Osteocyte (in vitro differentiated cells): Measurements from ENCODE around the gene CTNNAL1. TPM values are rescaled to one million over a fixed set of nuclear protein-coding genes. Genes with fewer than 3 reads are reported as not detected.
A peak's percentile ranks its signal among the peaks of the same experiment; 100 is the strongest.

ENCODE experiments used
- DNase-seq: peaks from one replicate; pipeline ENCODE4 v3.0.0; 2021; ENCODE audit warnings: mixed read lengths; ENCODE audit not compliant: unreplicated experiment; ENCODE audit errors: extremely low spot score
- H3K27ac Mint-ChIP-seq: one replicate; pipeline ENCODE4 v1.8.0; 2021; ENCODE audit warnings: mild to moderate bottlenecking, mixed read lengths; ENCODE audit not compliant: unreplicated experiment
- H3K27me3 Mint-ChIP-seq: one replicate; pipeline ENCODE4 v1.8.0; 2021; ENCODE audit warnings: mixed read lengths; ENCODE audit not compliant: unreplicated experiment
- H3K36me3 Mint-ChIP-seq: one replicate; pipeline ENCODE4 v1.8.0; 2021; ENCODE audit warnings: mixed read lengths; ENCODE audit not compliant: unreplicated experiment
- H3K4me1 Mint-ChIP-seq: one replicate; pipeline ENCODE4 v1.8.0; 2021; ENCODE audit warnings: mixed read lengths; ENCODE audit not compliant: unreplicated experiment
- H3K4me3 Mint-ChIP-seq: one replicate; pipeline ENCODE4 v1.8.0; 2021; ENCODE audit warnings: mild to moderate bottlenecking, moderate library complexity, mixed read lengths; ENCODE audit not compliant: unreplicated experiment
- H3K9me3 Mint-ChIP-seq: one replicate; pipeline ENCODE4 v1.8.0; 2021; ENCODE audit warnings: mixed read lengths; ENCODE audit not compliant: unreplicated experiment
- total RNA-seq: library from RNA; stranded (reverse); gene quantifications from 2 replicates; pipeline ENCODE4 v1.2.1, GENCODE V29; 2021
- TF ChIP-seq, protein P1 (sequence below): fragments of 200-600 bp; sonication (generic); IDR thresholded peaks from 2 replicates; pipeline ENCODE4 v1.5.0; 2021; ENCODE audit warnings: antibody characterized with exemption, mild to moderate bottlenecking, moderate library complexity

The CTNNAL1 gene
- total RNA-seq, 1 donor from 2014 or later: 55.4 TPM

GRCh38 chr9:109019420-109019819, 6.1 kb upstream of the CTNNAL1 start:
- no peak overlapping the region for H3K27ac Mint-ChIP-seq
- no peaks in the 10 kb centered on the region for H3K27me3 Mint-ChIP-seq
- no peak overlapping the region for H3K4me3 Mint-ChIP-seq
- TF ChIP-seq, protein P1, sequence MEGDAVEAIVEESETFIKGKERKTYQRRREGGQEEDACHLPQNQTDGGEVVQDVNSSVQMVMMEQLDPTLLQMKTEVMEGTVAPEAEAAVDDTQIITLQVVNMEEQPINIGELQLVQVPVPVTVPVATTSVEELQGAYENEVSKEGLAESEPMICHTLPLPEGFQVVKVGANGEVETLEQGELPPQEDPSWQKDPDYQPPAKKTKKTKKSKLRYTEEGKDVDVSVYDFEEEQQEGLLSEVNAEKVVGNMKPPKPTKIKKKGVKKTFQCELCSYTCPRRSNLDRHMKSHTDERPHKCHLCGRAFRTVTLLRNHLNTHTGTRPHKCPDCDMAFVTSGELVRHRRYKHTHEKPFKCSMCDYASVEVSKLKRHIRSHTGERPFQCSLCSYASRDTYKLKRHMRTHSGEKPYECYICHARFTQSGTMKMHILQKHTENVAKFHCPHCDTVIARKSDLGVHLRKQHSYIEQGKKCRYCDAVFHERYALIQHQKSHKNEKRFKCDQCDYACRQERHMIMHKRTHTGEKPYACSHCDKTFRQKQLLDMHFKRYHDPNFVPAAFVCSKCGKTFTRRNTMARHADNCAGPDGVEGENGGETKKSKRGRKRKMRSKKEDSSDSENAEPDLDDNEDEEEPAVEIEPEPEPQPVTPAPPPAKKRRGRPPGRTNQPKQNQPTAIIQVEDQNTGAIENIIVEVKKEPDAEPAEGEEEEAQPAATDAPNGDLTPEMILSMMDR: no peak
- peaks cover 17% of the 10 kb centered on the region for H3K4me1 Mint-ChIP-seq
- H3K36me3 Mint-ChIP-seq: peaks cover 13% of the 10 kb centered on the region
- H3K9me3 Mint-ChIP-seq: no peaks in the 10 kb centered on the region
- DNase-seq: no peak

GRCh38 chr9:109017493-109017892, 4.2 kb upstream of the CTNNAL1 start:
- no peak overlapping the region for H3K27ac Mint-ChIP-seq
- TF ChIP-seq, protein P1: no peak
- peaks cover 22% of the 10 kb centered on the region for H3K4me1 Mint-ChIP-seq
- no peaks in the 10 kb centered on the region for H3K27me3 Mint-ChIP-seq
- no peak overlapping the region for H3K4me3 Mint-ChIP-seq
- H3K36me3 Mint-ChIP-seq: peaks cover 11% of the 10 kb centered on the region
- no peaks in the 10 kb centered on the region for H3K9me3 Mint-ChIP-seq
- DNase-seq: no peak

GRCh38 chr9:109017061-109017460, 3.8 kb upstream of the CTNNAL1 start:
- H3K9me3 Mint-ChIP-seq: no peaks in the 10 kb centered on the region
- no peak overlapping the region for H3K27ac Mint-ChIP-seq
- TF ChIP-seq, protein P1: no peak
- H3K4me1 Mint-ChIP-seq: peaks cover 23% of the 10 kb centered on the region
- no peak overlapping the region for H3K4me3 Mint-ChIP-seq
- peaks cover 11% of the 10 kb centered on the region for H3K36me3 Mint-ChIP-seq
- DNase-seq: no peak
- no peaks in the 10 kb centered on the region for H3K27me3 Mint-ChIP-seq

- no peaks in the 10 kb centered on the region for H3K27me3 Mint-ChIP-seq
- H3K9me3 Mint-ChIP-seq: no peaks in the 10 kb centered on the region
- H3K36me3 Mint-ChIP-seq: peaks cover 11% of the 10 kb centered on the region
- DNase-seq: no peak
- peaks cover 32% of the 10 kb centered on the region for H3K4me1 Mint-ChIP-seq
- no peak overlapping the region for H3K4me3 Mint-ChIP-seq
- TF ChIP-seq, protein P1: no peak
- no peak overlapping the region for H3K27ac Mint-ChIP-seq
Observed at GRCh38 chr9:109016132-109016531, 2.8 kb upstream of the CTNNAL1 start.

DNA sequence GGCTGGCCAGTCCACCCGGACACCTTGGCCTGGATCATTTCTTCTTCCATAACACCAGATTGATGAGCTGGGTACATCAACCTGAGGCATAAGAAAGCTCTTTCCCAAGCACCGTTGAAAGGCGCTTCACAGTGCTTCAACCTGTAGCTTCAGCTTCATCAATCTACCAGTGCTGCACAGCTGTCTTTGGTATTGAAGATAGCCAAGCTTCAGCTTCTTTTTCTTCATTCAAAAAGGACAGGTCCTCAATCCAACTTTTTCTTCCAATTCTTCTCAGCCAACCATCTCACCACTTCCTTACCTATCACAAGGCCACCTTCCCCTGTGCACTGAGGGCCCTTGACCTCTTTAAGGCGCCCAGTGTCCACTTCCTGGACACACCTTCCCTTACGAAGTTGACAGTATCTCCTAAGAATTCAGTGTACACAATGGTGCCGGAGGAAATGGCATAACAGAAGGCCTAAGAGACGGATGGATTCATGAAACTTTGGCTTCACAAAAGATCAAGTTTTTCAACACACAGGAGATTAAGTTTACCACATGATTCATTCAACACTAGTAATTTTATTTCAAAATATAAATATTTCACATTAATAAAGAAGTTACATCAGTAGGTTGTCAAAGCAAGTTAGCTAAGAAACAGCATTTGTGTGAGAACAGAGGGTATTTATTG, 1.4 kb upstream of the CTNNAL1 start:
- Mint-ChIP-seq H3K27ac (peak overlapping the region; percentile 99), H3K27me3 (no peaks in the 10 kb centered on the region), H3K4me3 (no peak overlapping the region), H3K4me1 (peaks cover 40% of the 10 kb centered on the region), H3K36me3 (peaks cover 6% of the 10 kb centered on the region), H3K9me3 (no peaks in the 10 kb centered on the region)
- DNase-seq: no peak
- TF ChIP-seq, protein P1: no peak
